Measurements from ENCODE around the gene CCDC6. TPM values are rescaled to one million over a fixed set of nuclear protein-coding genes. Genes with fewer than 3 reads are reported as not detected.

Gene CCDC6
- total and polyA plus RNA-seq, 9 of the 15 experiments (the other 6 are each of a cell fraction or from before 2014, with no cell fraction given): 10.4 to 41.0 (median 20.9) TPM

DNA sequence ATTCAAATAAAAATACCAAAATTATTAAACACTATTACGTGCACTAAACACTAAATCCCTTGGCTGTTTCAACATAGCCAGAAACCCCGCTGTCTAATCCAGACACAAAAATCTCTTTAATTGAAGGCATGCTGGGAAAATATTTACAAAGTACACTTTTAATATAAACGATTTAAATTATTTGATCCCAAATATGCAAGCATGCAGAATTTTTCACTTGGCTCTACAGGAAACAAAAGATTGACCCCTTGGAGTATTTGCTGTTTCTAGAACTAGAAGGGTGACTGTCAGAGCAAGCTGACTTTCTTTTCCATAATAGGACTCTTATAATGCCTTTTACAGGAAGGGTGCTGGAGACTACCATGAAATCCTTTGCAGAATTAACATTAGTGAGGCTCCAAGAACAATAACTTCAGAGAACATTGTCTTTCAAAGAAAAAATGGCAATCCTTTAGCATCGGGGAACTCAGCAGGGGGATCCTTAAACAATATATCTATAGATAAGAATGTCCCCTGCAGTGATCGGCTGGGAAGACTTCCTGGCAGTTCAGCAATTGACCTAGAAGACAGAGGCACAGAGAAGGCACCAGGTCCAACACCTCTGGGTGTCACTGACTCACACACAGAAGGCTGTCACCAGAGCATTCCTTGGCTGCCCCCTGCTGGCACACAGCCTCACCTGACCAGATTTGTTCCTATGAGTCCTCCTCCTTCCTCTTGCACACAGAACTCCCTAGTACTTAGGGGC, 97.3 kb downstream of the CCDC6 start (continued):
- TF ChIP-seq CCAR2 (IDR thresholded peaks at IDR 0.05; ENCODE audit: low read depth, low read length) (no peak), MCM3 (IDR thresholded peaks at IDR 0.05) (no peak), JUN (IDR thresholded peaks at IDR 0.05; ENCODE audit: borderline replicate concordance, low read depth, low read length) (0 out of 2 replicates have a peak, but pooled peaks have one; percentile 27), JUN (CRISPR knock-in tag; IDR thresholded peaks at IDR 0.05; ENCODE audit: borderline replicate concordance) (no peak), LEF1 (IDR thresholded peaks at IDR 0.05) (no peak), C11orf30 (IDR thresholded peaks at IDR 0.05; ENCODE audit: low read depth) (peak; percentile 62), ZSCAN32 (CRISPR knock-in tag; IDR thresholded peaks at IDR 0.05) (no peak), FOSL1 (tag; conservative IDR thresholded peaks at IDR 0.05) (no peak), SP2 (IDR thresholded peaks at IDR 0.05; ENCODE audit: extremely low read depth, low read depth, low read length, poor library complexity, severe bottlenecking) (no peak), ZBTB40 (IDR thresholded peaks at IDR 0.05) (no peak), ZBTB40 (CRISPR knock-in tag; IDR thresholded peaks at IDR 0.05) (no peak), ZNF431 (CRISPR knock-in tag; IDR thresholded peaks at IDR 0.05) (no peak), ZNF175 (CRISPR knock-in tag; IDR thresholded peaks at IDR 0.05; ENCODE audit: low read depth) (no peak), CREM (IDR thresholded peaks at IDR 0.05; ENCODE audit: low read depth) (peak; percentile 52; the same call in 1 of the 2 replicates), CREB1 (IDR thresholded peaks at IDR 0.05) (no peak), CREB1 (CRISPR knock-in tag; IDR thresholded peaks at IDR 0.05) (no peak), RAD21 (CRISPR knock-in tag; conservative IDR thresholded peaks at IDR 0.05 in 1 of 2, IDR thresholded peaks at IDR 0.05 in 1 of 2) (peak; percentile 81 to 85)
- TF ChIP-seq, protein P1, sequence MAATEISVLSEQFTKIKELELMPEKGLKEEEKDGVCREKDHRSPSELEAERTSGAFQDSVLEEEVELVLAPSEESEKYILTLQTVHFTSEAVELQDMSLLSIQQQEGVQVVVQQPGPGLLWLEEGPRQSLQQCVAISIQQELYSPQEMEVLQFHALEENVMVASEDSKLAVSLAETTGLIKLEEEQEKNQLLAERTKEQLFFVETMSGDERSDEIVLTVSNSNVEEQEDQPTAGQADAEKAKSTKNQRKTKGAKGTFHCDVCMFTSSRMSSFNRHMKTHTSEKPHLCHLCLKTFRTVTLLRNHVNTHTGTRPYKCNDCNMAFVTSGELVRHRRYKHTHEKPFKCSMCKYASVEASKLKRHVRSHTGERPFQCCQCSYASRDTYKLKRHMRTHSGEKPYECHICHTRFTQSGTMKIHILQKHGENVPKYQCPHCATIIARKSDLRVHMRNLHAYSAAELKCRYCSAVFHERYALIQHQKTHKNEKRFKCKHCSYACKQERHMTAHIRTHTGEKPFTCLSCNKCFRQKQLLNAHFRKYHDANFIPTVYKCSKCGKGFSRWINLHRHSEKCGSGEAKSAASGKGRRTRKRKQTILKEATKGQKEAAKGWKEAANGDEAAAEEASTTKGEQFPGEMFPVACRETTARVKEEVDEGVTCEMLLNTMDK (IDR thresholded peaks at IDR 0.05; ENCODE audit: borderline replicate concordance, insufficient read depth, low read depth, low read length, poor library complexity, severe bottlenecking): peak; percentile 57
